NCI-H1436 treated with DMSO at 0.1 percent for 48 hours (cell line): ENCODE results near the gene ABCB11.
A peak's percentile ranks its signal among the peaks of the same experiment; 100 is the strongest.
"Not testable (repeated sequence)": the region's sequence is repeated elsewhere in the genome, so short reads cannot be mapped to it uniquely, and the experiment has no call there.

Source experiments
- DNase-seq: peaks from one replicate; lab custom pipeline; 2025; lab: John Stamatoyannopoulos, UW

The ABCB11 gene

GRCh38 chr2:168890006-168890782 is 140.9 kb downstream of the ABCB11 start, which contains the start of gene SPC25:
Gene SPC25 (minus strand): TSS chr2:168890430. CDS start chr2:168889519, 911 bp downstream.
- DNase-seq = peak; percentile 78

GRCh38 chr2:168889635-168890005 is 141.5 kb downstream of the ABCB11 start:
- DNase-seq = no peak

- DNase-seq = no peak
Observed at GRCh38 chr2:168884975-168885374, 146.1 kb downstream of the ABCB11 start.

- DNase-seq = not testable (repeated sequence)
Observed at GRCh38 chr2:168882163-168882562, 149.0 kb downstream of the ABCB11 start.

GRCh38 chr2:168874368-168875054 is 156.6 kb downstream of the ABCB11 start:
- no peak for DNase-seq

- DNase-seq = not testable (repeated sequence)
Observed at GRCh38 chr2:168870824-168871223, 160.3 kb downstream of the ABCB11 start.
